Psoas muscle (tissue), 8 donors: Measurements from ENCODE around the gene BUB3. TPM values are rescaled to one million over a fixed set of nuclear protein-coding genes. Genes with fewer than 3 reads are reported as not detected.

Experiments used
- ATAC-seq, 4 donors: fragments of 200-7000 bp; cut with Tn5 transposase; one replicate each; pipeline ENCODE4 v1.9.1; 2020; ENCODE audit warnings: moderate library complexity in 3 of 4, mild to moderate bottlenecking in 2 of 4
- DNase-seq, 2 donors: peaks; one replicate each; pipeline ENCODE4 v3.0.0-alpha.2; 2020
- H3K27ac ChIP-seq: fragments of 200-600 bp; one replicate; pipeline ENCODE4 v1.8.0; 2022
- H3K27me3 ChIP-seq, 3 donors: fragments of 200-600 bp in 1 of 3; one replicate each; pipeline versions ENCODE4 v1.6.1 to v1.8.0; 2013 to 2022; ENCODE audit warnings: low read length in 2 of 3, mild to moderate bottlenecking in 2 of 3, moderate library complexity in 1 of 3; ENCODE audit not compliant: insufficient read depth in 3 of 3
- H3K36me3 ChIP-seq, 2 donors: fragments of 200-600 bp in 1 of 2; one replicate each; pipeline versions ENCODE4 v1.6.1 to v1.8.0; 2013 to 2022; ENCODE audit warnings: low read depth in 1 of 2, mild to moderate bottlenecking in 1 of 2, moderate library complexity in 1 of 2; ENCODE audit not compliant: insufficient read depth in 1 of 2
- H3K4me1 ChIP-seq: fragments of 200-600 bp; one replicate; pipeline ENCODE4 v1.8.0; 2022
- H3K4me3 ChIP-seq: fragments of 200-600 bp; one replicate; pipeline ENCODE4 v1.8.0; 2022; ENCODE audit warnings: mild to moderate bottlenecking
- H3K9me3 ChIP-seq: fragments of 200-600 bp; one replicate; pipeline ENCODE4 v1.8.0; 2022
- CTCF ChIP-seq: fragments of 200-600 bp; IDR thresholded peaks from one replicate; pipeline ENCODE4 v1.8.0; 2022; ENCODE audit warnings: antibody characterized with exemption
- WGBS, 3 donors: extraction: QIAGEN DNeasy Blood & Tissue Kit; methylation state at CpG; one replicate each; pipeline versions ENCODE4 v1.1.6 to v1.1.7; 2013; 5-methylcytosine and 5-hydroxymethylcytosine counted together
- intact Hi-C, 2 donors: fragments of 100-400 bp; cut with DNase I; formaldehyde crosslinking; loops; one replicate each; pipeline versions ENCODE4 v1.11.0 to v1.14.2; 2022
- polyA plus RNA-seq, 3 donors: library from polyadenylated mRNA; stranded (reverse); fragments of 200-250 nt; gene quantifications; one replicate each; pipeline ENCODE4 v1.2.3, GENCODE V29; 2013
- total RNA-seq, 4 donors: library from RNA; stranded (reverse); fragmentation: NEBNext Ultra II Directional in 2 of 4; extraction: Animal tissue kit (Norgen Biotek cat#: 25700) in 2 of 4; gene quantifications; one replicate each; pipeline versions ENCODE4 v1.2.1 to v1.2.4, GENCODE V29; 2021 to 2023
- donor health status: healthy with polysubstance abuse.
- donor health status: DM: no; HTN: no; CAD: no; lungs with moderate emphysema.
- donor health status: Bipolar disorder and iron deficiency.
- donor health status: healthy.
- donor health status: DM: yes; HTN: yes; CAD: no.
- donor health status: DM: no; HTN: no; CAD: no.
- donor health status: DM: no; HTN: no; CAD: no.
- donor health status: DM: yes; HTN: yes; CAD: no.

Gene BUB3
- total and polyA plus RNA-seq, 7 donors: 28.6 to 67.3 (median 32.9) TPM

- intact Hi-C loops: no loop called here
- peaks cover 22% of the 10 kb centered on the region for H3K9me3 ChIP-seq
- peaks cover under 1 to 3% of the 10 kb centered on the region in 2 donors for H3K36me3 ChIP-seq
- H3K27me3 ChIP-seq: no peaks in the 10 kb centered on the region
- ATAC-seq: no peak
- no peak overlapping the region for H3K27ac ChIP-seq
- H3K4me3 ChIP-seq: no peak overlapping the region
- H3K4me1 ChIP-seq: no peaks in the 10 kb centered on the region
- 88 to 94% (median 92%) methylated on average over 7 of the region's 7 CpGs for WGBS, 3 donors
- no peak for TF ChIP-seq CTCF
- DNase-seq: no peak
Measured at GRCh38 chr10:123180101-123181090, 26.2 kb downstream of the BUB3 start.

GRCh38 chr10:123183724-123184123 lies 29.5 kb downstream of the BUB3 start:
- ATAC-seq (no peak), DNase-seq (no peak)
- H3K4me1 ChIP-seq: no peaks in the 10 kb centered on the region
- intact Hi-C loops: no loop called here
- H3K9me3 ChIP-seq: peaks cover 22% of the 10 kb centered on the region
- no peak for TF ChIP-seq CTCF
- 96 to 98% (median 98%) methylated on average over 2 of the region's 2 CpGs for WGBS, 3 donors
- H3K27ac ChIP-seq: no peak overlapping the region
- no peaks in the 10 kb centered on the region for H3K27me3 ChIP-seq
- no peak overlapping the region for H3K4me3 ChIP-seq
- H3K36me3 ChIP-seq: peaks cover 3 to 10% of the 10 kb centered on the region in 2 donors

GRCh38 chr10:123187781-123188180 lies 33.6 kb downstream of the BUB3 start:
- H3K4me3 ChIP-seq: no peak overlapping the region
- peaks cover 17% of the 10 kb centered on the region for H3K9me3 ChIP-seq
- intact Hi-C loops: no loop called here
- no peaks in the 10 kb centered on the region for H3K27me3 ChIP-seq
- ATAC-seq (no peak), DNase-seq (no peak)
- no peaks in the 10 kb centered on the region for H3K4me1 ChIP-seq
- peaks cover 0 to 18% of the 10 kb centered on the region in 2 donors for H3K36me3 ChIP-seq
- no peak for TF ChIP-seq CTCF
- no peak overlapping the region for H3K27ac ChIP-seq
- WGBS, 3 donors: 95 to 98% (median 96%) methylated on average over 5 of the region's 5 CpGs

GRCh38 chr10:123191886-123192285 lies 37.7 kb downstream of the BUB3 start:
- Histone ChIP-seq H3K9me3 (no peaks in the 10 kb centered on the region), H3K36me3 (peaks cover 0 to 8% of the 10 kb centered on the region in 2 donors), H3K27ac (no peak overlapping the region), H3K27me3 (no peaks in the 10 kb centered on the region), H3K4me1 (no peaks in the 10 kb centered on the region), H3K4me3 (no peak overlapping the region)
- 92 to 93% (median 93%) methylated on average over 8 of the region's 8 CpGs for WGBS, 3 donors
- TF ChIP-seq CTCF: no peak
- ATAC-seq (no peak), DNase-seq (no peak)
- intact Hi-C loops: no loop called here
